Naive thymus-derived CD4-positive, alpha-beta T cell (primary cell): Measurements from ENCODE around the gene GPBP1. TPM values are rescaled to one million over a fixed set of nuclear protein-coding genes. Genes with fewer than 3 reads are reported as not detected.

Source experiments
- ATAC-seq: fragments of 150-1000 bp; cut with Tn5 transposase; 2 replicates; pipeline ENCODE4 v1.10.0; 2021; ENCODE audit warnings: mild to moderate bottlenecking, moderate library complexity
- CTCF ChIA-PET: fragments of 350-600 bp; sonication (Branson Sonifier 250); formaldehyde crosslinking; loops from one replicate; lab custom pipeline; 2021; ENCODE audit warnings: antibody characterized with exemption; lab: Charles Lee
- POLR2A ChIA-PET: fragments of 350-600 bp; sonication (Branson Sonifier 250); formaldehyde crosslinking; loops from one replicate; lab custom pipeline; 2021; ENCODE audit warnings: antibody characterized with exemption, inconsistent platforms; lab: Charles Lee
- DNase-seq, 9 donors: peaks; one replicate each; pipeline versions ENCODE4 v3.0.0 to v3.0.0-alpha.2; 2020 to 2022; ENCODE audit warnings: mixed read lengths in 1 of 9
- H3K27ac ChIP-seq: one replicate; pipeline ENCODE4 v1.7.0; 2013; ENCODE audit warnings: mild to moderate bottlenecking, low read depth, low read length, moderate library complexity
- H3K27me3 ChIP-seq, 2 donors: one replicate each; pipeline ENCODE4 v1.7.0; 2013; ENCODE audit warnings: low read length in 2 of 2, mild to moderate bottlenecking in 2 of 2, moderate library complexity in 2 of 2; ENCODE audit not compliant: control insufficient read depth in 2 of 2, insufficient read depth in 2 of 2
- H3K36me3 ChIP-seq, 3 experiments: 1 replicate in 2 of 3; 2 replicates in 1 of 3; pipeline ENCODE4 v1.7.0; 2013; ENCODE audit warnings: low read length in 3 of 3, mild to moderate bottlenecking in 3 of 3, moderate library complexity in 1 of 3; ENCODE audit not compliant: insufficient read depth in 3 of 3, control insufficient read depth in 2 of 3
- H3K4me1 ChIP-seq, 2 donors: one replicate each; pipeline ENCODE4 v1.7.0; 2013; ENCODE audit warnings: low read length in 2 of 2, mild to moderate bottlenecking in 2 of 2, moderate library complexity in 1 of 2; ENCODE audit not compliant: control insufficient read depth in 2 of 2, insufficient read depth in 2 of 2
- H3K4me3 ChIP-seq: 2 replicates; pipeline ENCODE4 v1.7.0; 2013; ENCODE audit warnings: mild to moderate bottlenecking, low read length
- H3K9me3 ChIP-seq, 3 experiments: 1 replicate in 2 of 3; 2 replicates in 1 of 3; pipeline ENCODE4 v1.7.0; 2013; ENCODE audit warnings: low read length in 3 of 3; ENCODE audit not compliant: control insufficient read depth in 2 of 3
- H3K27ac Mint-ChIP-seq, 9 donors: one replicate each; pipeline ENCODE4 v1.8.0; 2020 to 2022; ENCODE audit warnings: mixed read lengths in 9 of 9, mild to moderate bottlenecking in 8 of 9, moderate library complexity in 5 of 9, inconsistent platforms in 2 of 9
- H3K27me3 Mint-ChIP-seq, 5 donors: one replicate each; pipeline ENCODE4 v1.8.0; 2021 to 2022; ENCODE audit warnings: mixed read lengths in 5 of 5, mild to moderate bottlenecking in 1 of 5
- H3K36me3 Mint-ChIP-seq, 5 donors: one replicate each; pipeline ENCODE4 v1.8.0; 2020 to 2022; ENCODE audit warnings: mixed read lengths in 5 of 5, mild to moderate bottlenecking in 3 of 5, inconsistent platforms in 1 of 5
- H3K4me1 Mint-ChIP-seq, 7 donors: one replicate each; pipeline ENCODE4 v1.8.0; 2020 to 2022; ENCODE audit warnings: mixed read lengths in 7 of 7, mild to moderate bottlenecking in 3 of 7, inconsistent platforms in 1 of 7
- H3K4me3 Mint-ChIP-seq, 10 donors: one replicate each; pipeline ENCODE4 v1.8.0; 2020 to 2022; ENCODE audit warnings: mild to moderate bottlenecking in 10 of 10, mixed read lengths in 10 of 10, moderate library complexity in 6 of 10, inconsistent platforms in 2 of 10
- H3K9me3 Mint-ChIP-seq, 11 donors: one replicate each; pipeline ENCODE4 v1.8.0; 2020 to 2022; ENCODE audit warnings: mixed read lengths in 11 of 11, mild to moderate bottlenecking in 4 of 11, inconsistent platforms in 1 of 11, moderate library complexity in 1 of 11
- intact Hi-C, 2 donors: fragments of 100-400 bp; cut with micrococcal nuclease; formaldehyde crosslinking; loops; one replicate each; pipeline ENCODE4 v1.15.1; 2023
- polyA plus RNA-seq, 2 donors: library from polyadenylated mRNA; unstranded; fragments of 300-500 nt; fragmentation: Illumina TruSeq; gene quantifications; one replicate each; pipeline ENCODE4 v1.2.3, GENCODE V29; 2021
- total RNA-seq, 6 experiments: library from RNA in 5 of 6; stranded (reverse) in 5 of 6; gene quantifications; 1 replicate in 5 of 6; 2 replicates in 1 of 6; pipeline ENCODE4 v1.2.3 and lab custom pipeline; 2021 to 2026

The GPBP1 gene
- total and polyA plus RNA-seq, 7 experiments from 2014 or later: 97.1 to 149 (median 112) TPM

DNA sequence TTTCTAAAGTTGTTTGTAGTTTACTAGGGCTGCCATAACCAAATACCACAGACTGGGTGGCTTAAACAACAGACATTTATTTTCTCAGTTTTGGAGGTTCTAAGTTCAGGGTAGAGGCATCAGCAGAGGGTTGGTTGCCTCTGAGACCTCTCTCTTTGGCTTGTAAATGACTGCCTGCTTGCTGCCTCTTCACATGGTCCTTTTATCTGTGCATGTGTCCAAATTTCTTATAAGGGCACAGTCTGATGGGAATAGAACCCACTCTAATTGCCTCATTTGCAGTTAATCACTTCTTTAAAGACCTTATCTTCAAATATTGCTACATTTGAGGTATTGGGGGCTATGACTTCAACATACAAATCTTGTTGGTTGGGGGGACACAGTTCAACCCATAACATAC lies 36.8 kb downstream of the GPBP1 start:
- Mint-ChIP-seq H3K4me3 (peak overlapping the region in 6 of 10 donors; percentile 7 to 62 (median 40)), H3K27ac (peak overlapping the region; percentile 2 to 89 (median 72)), H3K27me3 (no peaks in the 10 kb centered on the region), H3K9me3 (no peaks in the 10 kb centered on the region), H3K36me3 (peaks cover 6 to 30% (median 20%) of the 10 kb centered on the region in 5 donors), H3K4me1 (peaks cover 38 to 87% (median 72%) of the 10 kb centered on the region in 7 donors)
- ChIA-PET POLR2A (no interaction called here), CTCF (no interaction called here)
- Histone ChIP-seq H3K36me3 (peaks cover 0 to 18% (median 0%) of the 10 kb centered on the region in 3 experiments), H3K27ac (peak overlapping the region; percentile 49), H3K27me3 (no peaks in the 10 kb centered on the region), H3K4me1 (peaks cover 15 to 30% of the 10 kb centered on the region in 2 donors), H3K9me3 (no peaks in the 10 kb centered on the region), H3K4me3 (no peak overlapping the region)
- ATAC-seq (peak; percentile 30), DNase-seq (no peak)
- intact Hi-C loops: loop anchor here in 1 of 2 donors (1.0 to 2.0 kb wide), 2 partner anchors 8 to 36 kb away; partner anchors contain the start of gene GPBP1

- Histone ChIP-seq H3K36me3 (peaks cover 0 to 22% (median 0%) of the 10 kb centered on the region in 3 experiments), H3K9me3 (no peaks in the 10 kb centered on the region), H3K4me1 (peaks cover 15 to 30% of the 10 kb centered on the region in 2 donors), H3K4me3 (no peak overlapping the region), H3K27ac (peak overlapping the region; percentile 49), H3K27me3 (no peaks in the 10 kb centered on the region)
- CTCF ChIA-PET: no interaction called here
- intact Hi-C loops: loop anchor here in 1 of 2 donors (2.0 kb wide), 1 partner anchor 36 kb away; the partner anchor contains the start of gene GPBP1
- Mint-ChIP-seq H3K27ac (peak overlapping the region; percentile 2 to 89 (median 72)), H3K27me3 (no peaks in the 10 kb centered on the region), H3K9me3 (no peaks in the 10 kb centered on the region), H3K36me3 (peaks cover 6 to 34% (median 20%) of the 10 kb centered on the region in 5 donors), H3K4me3 (peak overlapping the region in 6 of 10 donors; percentile 17 to 68 (median 54)), H3K4me1 (peaks cover 38 to 87% (median 76%) of the 10 kb centered on the region in 7 donors)
- ATAC-seq: peak; percentile 61
- DNase-seq: peak in 1 of 9 donors; percentile 10
- POLR2A ChIA-PET: no interaction called here
These were observed 37.2 kb downstream of the GPBP1 start for GRCh38 chr5:57211039-57211438.

- CTCF ChIA-PET: interaction anchor here (0.6 to 1.9 kb wide), 6 partner anchors 13 to 323 kb away, joined by 3 to 7 read pairs (median 3); no protein-coding TSS in a partner anchor
- intact Hi-C loops: no loop called here
These were observed 41.9 kb downstream of the GPBP1 start for GRCh38 chr5:57215629-57216195.

GRCh38 chr5:57216714-57217113 lies 42.9 kb downstream of the GPBP1 start:
- no peak for ATAC-seq
- Histone ChIP-seq H3K9me3 (no peaks in the 10 kb centered on the region), H3K4me1 (peaks cover 4 to 7% of the 10 kb centered on the region in 2 donors), H3K27me3 (no peaks in the 10 kb centered on the region), H3K4me3 (no peak overlapping the region), H3K36me3 (peaks cover 0 to 28% (median 0%) of the 10 kb centered on the region in 3 experiments), H3K27ac (peak overlapping the region; percentile 48)
- DNase-seq: no peak
- Mint-ChIP-seq H3K4me3 (no peak overlapping the region), H3K27ac (peak overlapping the region in 2 of 9 donors; percentile 62 to 77), H3K4me1 (peaks cover 18 to 72% (median 48%) of the 10 kb centered on the region in 7 donors), H3K36me3 (peaks cover 6 to 19% (median 9%) of the 10 kb centered on the region in 5 donors), H3K9me3 (no peaks in the 10 kb centered on the region), H3K27me3 (no peaks in the 10 kb centered on the region)
- intact Hi-C loops: no loop called here
- ChIA-PET CTCF (interaction anchor here (0.6 to 1.9 kb wide), 4 partner anchors 29 to 315 kb away, joined by 3 to 7 read pairs (median 3); no protein-coding TSS in a partner anchor), POLR2A (interaction anchor here (0.7 kb wide), 1 partner anchor 28 kb away, joined by 3 read pairs; no protein-coding TSS in a partner anchor)

More at GRCh38 chr5:57215629-57216195, 41.9 kb downstream of the GPBP1 start:
- H3K4me3 Mint-ChIP-seq: no peak overlapping the region
- Histone ChIP-seq H3K27ac (peak overlapping the region; percentile 48), H3K36me3 (peaks cover 0 to 28% (median 0%) of the 10 kb centered on the region in 3 experiments), H3K27me3 (no peaks in the 10 kb centered on the region), H3K4me3 (no peak overlapping the region), H3K9me3 (no peaks in the 10 kb centered on the region), H3K4me1 (peaks cover 0 to 11% of the 10 kb centered on the region in 2 donors)
- peaks cover 6 to 19% (median 9%) of the 10 kb centered on the region in 5 donors for H3K36me3 Mint-ChIP-seq
- H3K4me1 Mint-ChIP-seq: peaks cover 9 to 70% (median 46%) of the 10 kb centered on the region in 7 donors
- no peak for DNase-seq
- peak overlapping the region in 8 of 9 donors; percentile 66 to 85 (median 76) for H3K27ac Mint-ChIP-seq
- H3K27me3 Mint-ChIP-seq: no peaks in the 10 kb centered on the region
- no peaks in the 10 kb centered on the region for H3K9me3 Mint-ChIP-seq
- POLR2A ChIA-PET: no interaction called here
- ATAC-seq: no peak

DNA sequence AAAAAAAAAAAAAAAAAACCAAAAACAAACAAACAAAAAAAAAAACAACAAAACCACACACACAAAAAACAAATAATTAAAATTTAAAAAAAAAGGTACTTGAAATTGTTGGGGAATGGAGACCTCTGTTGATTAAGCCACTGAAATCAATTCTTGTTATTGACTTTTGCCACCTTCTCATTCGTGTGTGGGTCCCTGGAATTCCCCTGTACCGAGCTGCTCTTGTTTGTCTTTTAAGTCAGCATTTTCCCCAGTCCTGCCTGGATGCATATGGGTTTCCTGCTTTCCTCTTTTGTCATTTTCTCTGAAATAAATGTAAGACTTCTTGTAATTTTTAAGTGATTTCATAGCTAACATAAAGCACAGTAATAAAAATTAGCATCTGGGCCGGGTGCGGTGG lies 45.5 kb downstream of the GPBP1 start:
- Mint-ChIP-seq H3K36me3 (peaks cover 6 to 15% (median 9%) of the 10 kb centered on the region in 5 donors), H3K27me3 (no peaks in the 10 kb centered on the region), H3K4me3 (peak overlapping the region in 2 of 10 donors; percentile 17 to 32), H3K4me1 (peaks cover 8 to 66% (median 45%) of the 10 kb centered on the region in 7 donors), H3K27ac (peak overlapping the region in 8 of 9 donors; percentile 60 to 90 (median 77)), H3K9me3 (no peaks in the 10 kb centered on the region)
- peak; percentile 58 for ATAC-seq
- ChIA-PET POLR2A (interaction anchor here (0.8 kb wide), 1 partner anchor 14 kb away, joined by 3 read pairs; no protein-coding TSS in a partner anchor), CTCF (interaction anchor here (0.5 to 2.5 kb wide), 13 partner anchors 12 to 1307 kb away, joined by 3 to 22 read pairs (median 3); no protein-coding TSS in a partner anchor)
- intact Hi-C loops: no loop called here
- peak in 1 of 9 donors; percentile 22 for DNase-seq
- Histone ChIP-seq H3K27ac (peak overlapping the region; percentile 64), H3K27me3 (no peaks in the 10 kb centered on the region), H3K9me3 (no peaks in the 10 kb centered on the region), H3K4me1 (peaks cover 4 to 7% of the 10 kb centered on the region in 2 donors), H3K4me3 (no peak overlapping the region), H3K36me3 (peaks cover 0 to 23% (median 0%) of the 10 kb centered on the region in 3 experiments)

DNA sequence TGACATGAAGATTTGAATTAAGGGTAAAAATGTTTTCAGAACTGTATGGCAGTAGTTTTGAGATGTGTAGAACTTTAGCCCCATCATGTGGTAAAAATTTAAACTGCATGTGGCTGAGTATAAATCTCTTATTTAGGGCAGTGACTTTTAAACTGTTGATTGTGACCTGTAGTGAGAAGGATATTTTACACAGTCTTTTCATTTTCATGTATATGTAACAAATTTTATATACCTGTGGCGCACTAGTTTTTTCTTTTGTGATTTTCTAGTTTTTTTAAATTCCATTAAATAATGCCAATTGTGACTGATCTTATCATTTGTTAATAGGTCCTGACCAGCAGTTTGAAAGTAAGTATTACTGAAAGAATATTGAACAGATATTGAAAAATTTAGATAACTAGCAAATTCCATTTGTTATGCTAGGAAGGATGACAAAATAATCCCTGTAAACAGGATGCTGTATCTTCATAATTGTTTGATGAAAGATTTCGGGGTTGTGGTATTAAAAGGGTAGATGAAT lies 47.2 kb downstream of the GPBP1 start:
- Histone ChIP-seq H3K27ac (no peak overlapping the region), H3K4me1 (peaks cover 4 to 7% of the 10 kb centered on the region in 2 donors), H3K9me3 (no peaks in the 10 kb centered on the region), H3K36me3 (peaks cover 0 to 6% (median 0%) of the 10 kb centered on the region in 3 experiments), H3K4me3 (no peak overlapping the region), H3K27me3 (no peaks in the 10 kb centered on the region)
- POLR2A ChIA-PET: no interaction called here
- peaks cover 3 to 62% (median 41%) of the 10 kb centered on the region in 7 donors for H3K4me1 Mint-ChIP-seq
- peaks cover 0 to 7% (median 5%) of the 10 kb centered on the region in 5 donors for H3K36me3 Mint-ChIP-seq
- peak overlapping the region in 1 of 10 donors; percentile 30 for H3K4me3 Mint-ChIP-seq
- H3K27ac Mint-ChIP-seq: peak overlapping the region in 8 of 9 donors; percentile 19 to 87 (median 76)
- peak in 7 of 9 donors; percentile 41 to 79 (median 73) for DNase-seq
- H3K27me3 Mint-ChIP-seq: no peaks in the 10 kb centered on the region
- intact Hi-C loops: loop anchor here (1.0 to 5.0 kb wide), 10 partner anchors 48 to 951 kb away; partner anchors contain the start of genes MIER3 (in 1 of the 2) and SETD9 (in 1 of the 2)
- ATAC-seq: peak; percentile 86
- CTCF ChIA-PET: no interaction called here
- no peaks in the 10 kb centered on the region for H3K9me3 Mint-ChIP-seq
